CD4-positive, alpha-beta T cell treated with Interleukin-1 beta for 1 hour (primary cell): ENCODE results near the gene SPI1.
"Not testable (repeated sequence)": the region's sequence is repeated elsewhere in the genome, so short reads cannot be mapped to it uniquely, and the experiment has no call there.

Experiments
- DNase-seq, 2 donors: peaks; one replicate each; pipeline ENCODE4 v3.0.0-alpha.2; 2020 to 2022

Gene SPI1

DNA sequence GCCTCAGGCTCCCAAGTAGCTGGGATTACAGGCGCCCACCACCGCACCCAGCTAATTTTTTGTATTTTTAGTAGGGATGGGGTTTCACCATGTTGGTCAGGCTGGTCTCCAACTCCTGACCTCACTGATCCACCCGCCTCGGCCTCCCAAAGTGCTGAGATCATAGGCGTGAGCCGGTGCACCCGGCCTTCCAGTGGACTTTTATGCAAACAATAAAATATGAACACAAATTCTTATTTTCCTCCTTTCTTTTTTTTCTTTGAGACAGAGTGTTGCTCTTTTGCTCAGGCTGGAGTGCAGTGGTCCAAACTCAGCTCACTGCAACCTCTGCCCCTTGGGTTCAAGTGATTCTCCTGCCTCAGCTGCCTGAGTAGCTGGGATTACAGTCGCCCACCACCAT is 61.8 kb downstream of the SPI1 start:
- DNase-seq, result not testable (repeated sequence)

DNA sequence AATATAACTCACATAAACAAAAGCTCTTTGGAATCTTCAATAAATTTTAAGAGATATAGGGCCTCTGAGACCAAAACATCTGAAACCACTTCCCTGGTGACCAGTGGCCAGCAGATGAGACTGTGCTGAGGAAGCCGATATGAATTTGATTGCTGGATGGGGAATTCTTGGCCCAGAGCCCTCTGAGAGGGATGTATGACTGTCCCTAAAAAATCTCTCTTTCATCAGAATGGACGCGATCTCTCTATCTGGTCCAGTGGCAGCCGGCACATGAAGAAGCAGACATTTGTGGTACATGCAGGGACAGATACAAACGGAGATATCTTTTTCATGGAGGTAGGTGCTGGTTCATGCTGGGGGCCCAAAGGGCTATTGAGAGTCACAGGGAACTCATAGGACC is 63.4 kb downstream of the SPI1 start:
- no peak for DNase-seq

DNA sequence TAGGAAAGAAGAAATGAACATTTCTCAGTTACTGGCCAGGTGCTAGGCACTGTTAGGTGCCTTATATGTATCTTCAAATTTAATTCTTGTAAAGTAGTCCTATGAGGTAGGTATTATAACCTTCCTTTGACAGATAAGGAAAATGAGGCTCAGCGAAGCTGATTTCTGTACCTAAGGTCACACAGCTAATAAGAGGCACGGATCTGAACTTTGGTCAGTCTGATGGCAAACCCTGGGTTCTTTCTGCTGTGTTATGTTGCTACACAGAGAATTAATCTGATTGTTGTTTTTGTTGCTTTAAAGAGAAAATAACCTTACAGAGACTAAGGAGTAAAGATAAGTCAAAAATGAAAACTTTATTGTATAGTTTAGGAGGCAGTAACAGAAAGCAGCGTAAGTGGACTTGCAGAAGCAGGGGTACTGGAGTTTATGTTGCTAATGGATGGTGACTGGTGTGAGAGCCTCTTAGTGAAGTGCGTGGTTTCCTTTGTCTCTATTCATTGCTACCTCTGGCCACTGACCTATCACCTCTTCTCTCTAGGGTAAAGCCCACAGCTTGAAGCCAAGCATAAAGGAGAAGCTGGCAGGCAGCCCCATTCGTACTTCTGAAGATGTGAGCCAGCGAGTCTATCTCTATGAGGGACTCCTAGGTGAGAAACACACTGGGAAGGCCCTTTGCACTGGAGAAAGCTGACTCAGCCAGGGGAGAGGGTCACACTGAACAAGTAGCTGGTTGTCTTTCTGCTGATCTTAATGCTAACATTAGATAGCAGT is 70.1 kb downstream of the SPI1 start:
- no peak for DNase-seq

DNA sequence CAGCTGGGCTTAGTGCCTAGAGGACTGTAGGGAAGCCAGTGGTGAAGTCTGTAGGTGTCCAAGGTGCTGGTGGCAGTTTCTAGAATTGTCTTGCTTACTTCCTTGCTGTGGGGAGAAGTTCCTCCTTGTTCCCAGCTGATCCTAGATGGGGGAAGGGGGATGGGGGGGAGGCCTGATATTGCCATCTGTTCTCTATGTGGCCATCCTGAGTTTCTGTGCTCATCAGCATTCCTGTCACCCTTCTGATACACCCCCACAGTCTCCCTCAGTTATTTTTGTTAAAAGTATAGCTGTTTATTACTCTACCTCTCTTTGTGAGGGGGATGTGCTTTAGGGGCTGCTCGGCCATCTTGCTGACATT is 71.9 kb downstream of the SPI1 start:
- no peak for DNase-seq

DNA sequence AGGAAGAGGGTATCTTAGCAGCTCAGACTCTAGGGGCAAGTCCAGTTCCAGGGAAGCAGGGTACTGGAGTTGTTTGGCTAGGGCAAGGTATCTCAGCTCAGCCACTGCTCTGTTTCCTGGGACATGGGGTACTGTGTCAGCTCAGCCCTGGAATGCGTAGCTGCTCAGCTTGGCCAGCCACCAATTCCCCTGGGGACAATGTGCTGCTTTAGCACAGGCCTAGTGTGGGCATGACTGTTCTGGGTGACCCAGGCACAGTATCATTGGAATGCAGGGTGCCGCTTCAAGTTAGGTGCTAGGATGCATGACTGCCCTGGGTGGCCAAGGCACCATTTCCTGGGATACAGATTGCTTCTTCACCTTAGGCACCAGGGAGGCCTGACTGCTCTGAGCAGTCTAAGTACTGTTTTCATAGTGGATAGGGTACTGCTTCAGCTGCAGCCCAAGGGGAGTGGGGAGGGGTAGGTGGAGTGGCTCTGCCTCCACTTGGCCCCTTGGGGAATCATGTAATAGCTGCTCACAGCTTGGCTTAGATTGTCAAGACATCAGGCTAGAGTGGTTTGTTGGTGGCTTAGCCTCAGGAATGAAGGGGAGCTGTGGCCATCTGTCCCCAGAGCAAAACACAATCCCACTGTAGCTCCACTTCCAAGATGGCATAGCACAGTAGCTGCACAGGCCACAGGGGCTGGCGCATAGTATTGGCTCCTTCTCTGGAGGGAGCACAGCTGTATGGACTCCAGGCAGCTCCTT is 72.4 kb downstream of the SPI1 start:
- DNase-seq, result no peak
